ENCODE data around the gene PDIA2.

Gene PDIA2

GRCh38 chr16:245105-245504 is 37.9 kb upstream of the PDIA2 start:
- in situ Hi-C loops (cut with HindIII; ENCODE audit: low sequenced_read_pairs): loop anchor here (5.0 kb wide), 2 partner anchors 42 to 48 kb away; no protein-coding TSS in a partner anchor
- no peak overlapping the region for H3K4me3 ChIP-seq (ENCODE audit: low read depth, low read length)
- TF ChIP-seq CTCF (IDR thresholded peaks at IDR 0.05; ENCODE audit: low read depth, low read length, missing control alignments): no peak
- DNase-seq (ENCODE audit: low read depth): no peak

- no peak overlapping the region for H3K4me3 ChIP-seq (ENCODE audit: low read depth, low read length)
- TF ChIP-seq CTCF (IDR thresholded peaks at IDR 0.05; ENCODE audit: low read depth, low read length, missing control alignments): no peak
- no peak for DNase-seq (ENCODE audit: low read depth)
- in situ Hi-C loops (cut with HindIII; ENCODE audit: low sequenced_read_pairs): loop anchor here (5.0 kb wide), 2 partner anchors 40 to 50 kb away; no protein-coding TSS in a partner anchor
Observed at GRCh38 chr16:247027-247426, 35.9 kb upstream of the PDIA2 start.

- no peak overlapping the region for H3K4me3 ChIP-seq (ENCODE audit: low read depth, low read length)
- DNase-seq (ENCODE audit: low read depth): no peak
- no peak for TF ChIP-seq CTCF (IDR thresholded peaks at IDR 0.05; ENCODE audit: low read depth, low read length, missing control alignments)
- in situ Hi-C loops (cut with HindIII; ENCODE audit: low sequenced_read_pairs): loop anchor here (5.0 kb wide), 2 partner anchors 38 to 52 kb away; no protein-coding TSS in a partner anchor
Observed at GRCh38 chr16:249431-249830, 33.5 kb upstream of the PDIA2 start.

GRCh38 chr16:252366-253337 is 30.3 kb upstream of the PDIA2 start:
- no peak overlapping the region for H3K4me3 ChIP-seq (ENCODE audit: low read depth, low read length)
- no peak for TF ChIP-seq CTCF (IDR thresholded peaks at IDR 0.05; ENCODE audit: low read depth, low read length, missing control alignments)
- in situ Hi-C loops (cut with HindIII; ENCODE audit: low sequenced_read_pairs): no loop called here
- DNase-seq (ENCODE audit: low read depth): no peak

- in situ Hi-C loops (cut with HindIII; ENCODE audit: low sequenced_read_pairs): no loop called here
- DNase-seq (ENCODE audit: low read depth): no peak
- TF ChIP-seq CTCF (IDR thresholded peaks at IDR 0.05; ENCODE audit: low read depth, low read length, missing control alignments): no peak
- H3K4me3 ChIP-seq (ENCODE audit: low read depth, low read length): no peak overlapping the region
Observed at GRCh38 chr16:253833-254232, 29.1 kb upstream of the PDIA2 start.

GRCh38 chr16:254461-254860 is 28.5 kb upstream of the PDIA2 start:
- in situ Hi-C loops (cut with HindIII; ENCODE audit: low sequenced_read_pairs): no loop called here
- no peak for TF ChIP-seq CTCF (IDR thresholded peaks at IDR 0.05; ENCODE audit: low read depth, low read length, missing control alignments)

More at GRCh38 chr16:254461-254860, 28.5 kb upstream of the PDIA2 start:
- DNase-seq (ENCODE audit: low read depth): no peak
- no peak overlapping the region for H3K4me3 ChIP-seq (ENCODE audit: low read depth, low read length)
